IPS-11a (cell line): ENCODE measurements around the gene CHRNB2.
A peak's percentile ranks its signal among the peaks of the same experiment; 100 is the strongest.

Experiments
- H3K4me3 ChIP-seq: one replicate; pipeline ENCODE4 v1.5.1; 2013; ENCODE audit warnings: low read depth, low read length, control low read depth

Gene CHRNB2

GRCh38 chr1:154578058-154578418, 10.5 kb downstream of the CHRNB2 start:
- no peak overlapping the region for H3K4me3 ChIP-seq

GRCh38 chr1:154579374-154579773, 11.8 kb downstream of the CHRNB2 start:
- no peak overlapping the region for H3K4me3 ChIP-seq

- H3K4me3 ChIP-seq, result no peak overlapping the region
Measured at GRCh38 chr1:154581766-154582165, 14.2 kb downstream of the CHRNB2 start.

- no peak overlapping the region for H3K4me3 ChIP-seq
Measured at GRCh38 chr1:154582885-154583284, 15.3 kb downstream of the CHRNB2 start.

GRCh38 chr1:154583773-154584172, 16.2 kb downstream of the CHRNB2 start:
- H3K4me3 ChIP-seq, result no peak overlapping the region

GRCh38 chr1:154584267-154584994, 16.9 kb downstream of the CHRNB2 start:
- H3K4me3 ChIP-seq, result no peak overlapping the region

GRCh38 chr1:154586231-154586630, 18.7 kb downstream of the CHRNB2 start:
- no peak overlapping the region for H3K4me3 ChIP-seq

- no peak overlapping the region for H3K4me3 ChIP-seq
Measured at GRCh38 chr1:154586641-154587040, 19.1 kb downstream of the CHRNB2 start.

- no peak overlapping the region for H3K4me3 ChIP-seq
Measured at GRCh38 chr1:154589780-154590179, 22.2 kb downstream of the CHRNB2 start.

GRCh38 chr1:154590756-154591155, 23.2 kb downstream of the CHRNB2 start:
- H3K4me3 ChIP-seq, result no peak overlapping the region

GRCh38 chr1:154591206-154591605, 23.6 kb downstream of the CHRNB2 start:
- H3K4me3 ChIP-seq, result no peak overlapping the region

- H3K4me3 ChIP-seq, result no peak overlapping the region
Measured at GRCh38 chr1:154593390-154593789, 25.8 kb downstream of the CHRNB2 start.

- H3K4me3 ChIP-seq, result no peak overlapping the region
Measured at GRCh38 chr1:154594811-154595210, 27.2 kb downstream of the CHRNB2 start.

GRCh38 chr1:154595621-154596020, 28.0 kb downstream of the CHRNB2 start:
- H3K4me3 ChIP-seq, result no peak overlapping the region

GRCh38 chr1:154598871-154599635, 31.5 kb downstream of the CHRNB2 start:
- no peak overlapping the region for H3K4me3 ChIP-seq

- no peak overlapping the region for H3K4me3 ChIP-seq
Measured at GRCh38 chr1:154599658-154600057, 32.1 kb downstream of the CHRNB2 start.

GRCh38 chr1:154603317-154603716, 35.7 kb downstream of the CHRNB2 start:
- no peak overlapping the region for H3K4me3 ChIP-seq

GRCh38 chr1:154605534-154605933, 38.0 kb downstream of the CHRNB2 start:
- no peak overlapping the region for H3K4me3 ChIP-seq

GRCh38 chr1:154607106-154607608, 39.6 kb downstream of the CHRNB2 start:
- H3K4me3 ChIP-seq, result peak overlapping the region; percentile 96

GRCh38 chr1:154607609-154608396, 40.2 kb downstream of the CHRNB2 start, which contains the start of gene ADAR:
ADAR (minus strand) TSS chr1:154608186; CDS start chr1:154608006, 180 bp downstream.
- peak within 1 kb of the TSS; percentile 96 for H3K4me3 ChIP-seq
